Measurements from ENCODE around the gene PPL. TPM values are rescaled to one million over a fixed set of nuclear protein-coding genes. Genes with fewer than 3 reads are reported as not detected.

The PPL gene
- total RNA-seq, 2 experiments from 2014 or later, result not detected

GRCh38 chr16:4893103-4893862 lies 43.7 kb downstream of the PPL start:
- Mint-ChIP-seq H3K4me3 (no peak overlapping the region), H3K9me3 (no peaks in the 10 kb centered on the region), H3K27ac (no peak overlapping the region), H3K27me3 (no peaks in the 10 kb centered on the region), H3K4me1 (no peaks in the 10 kb centered on the region), H3K36me3 (ENCODE audit: low read depth) (no peaks in the 10 kb centered on the region)
- DNase-seq, result no peak
- ChIA-PET POLR2A (no interaction called here), CTCF (interaction anchor here (1.1 kb wide), 1 partner anchor 9 kb away, joined by 3 read pairs; no protein-coding TSS in a partner anchor)

DNA sequence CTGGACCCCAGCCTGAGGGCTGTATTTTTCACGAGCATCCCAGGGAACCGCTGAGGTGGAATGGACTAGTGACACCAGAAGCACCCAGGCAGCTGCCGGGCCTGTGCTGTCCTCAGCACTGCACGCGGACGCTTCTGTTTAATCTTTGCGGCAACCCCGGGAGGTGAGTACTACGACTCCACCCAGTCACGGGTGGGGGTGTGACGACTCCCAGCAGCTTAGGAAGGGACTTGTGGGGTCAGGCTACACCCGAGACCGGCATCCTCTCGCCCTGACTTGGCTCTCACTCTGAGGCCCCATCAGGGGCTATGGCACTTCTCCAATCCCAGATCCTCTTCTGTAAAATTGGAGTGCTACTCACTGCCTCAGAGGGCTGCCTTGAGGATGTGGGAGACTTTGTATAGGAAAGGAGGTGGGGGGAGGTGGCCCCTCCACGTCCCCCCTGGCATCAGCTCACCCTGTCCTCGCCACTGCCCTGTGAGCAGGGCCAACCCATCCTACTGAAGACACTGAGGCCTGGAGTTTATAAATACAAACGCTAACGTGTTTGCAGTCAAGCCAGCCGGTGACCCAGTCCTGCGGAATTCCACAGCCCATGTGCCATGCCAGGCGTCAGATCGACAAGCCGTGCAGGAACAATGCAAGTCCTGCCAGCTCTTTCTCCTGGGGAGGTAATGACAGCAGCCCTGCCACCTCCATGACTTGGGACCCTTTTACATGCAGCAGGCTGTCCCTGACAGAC lies 44.4 kb downstream of the PPL start:
- no peak overlapping the region for H3K27ac Mint-ChIP-seq

DNA sequence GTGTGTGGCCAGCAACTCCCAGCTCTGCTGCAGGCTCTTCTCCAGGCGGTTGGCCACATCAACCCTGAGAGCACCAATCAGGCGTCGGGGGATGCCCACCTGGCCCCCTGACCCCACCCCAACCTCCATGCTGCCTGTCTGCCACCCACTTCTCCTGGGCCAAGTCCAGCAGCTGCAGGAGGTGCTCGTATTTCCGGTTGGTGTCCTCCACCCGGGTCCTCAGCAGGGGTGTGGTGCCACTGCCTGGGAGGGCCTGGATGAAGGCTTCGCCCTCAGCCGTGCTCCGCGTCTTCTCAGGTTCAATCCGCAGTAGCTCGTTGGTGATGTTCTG lies 45.1 kb downstream of the PPL start:
- DNase-seq, result no peak
- H3K9me3 Mint-ChIP-seq, result no peaks in the 10 kb centered on the region
- H3K4me1 Mint-ChIP-seq, result no peaks in the 10 kb centered on the region
- CTCF ChIA-PET, result interaction anchor here (0.6 to 1.3 kb wide), 2 partner anchors 110 to 127 kb away, joined by 3 read pairs; no protein-coding TSS in a partner anchor
- no peak overlapping the region for H3K4me3 Mint-ChIP-seq
- H3K36me3 Mint-ChIP-seq (ENCODE audit: low read depth), result no peaks in the 10 kb centered on the region
- H3K27ac Mint-ChIP-seq, result no peak overlapping the region
- POLR2A ChIA-PET, result no interaction called here
- H3K27me3 Mint-ChIP-seq, result no peaks in the 10 kb centered on the region

More for the DNA sequence above, 44.4 kb downstream of the PPL start:
- ChIA-PET CTCF (interaction anchor here (1.3 kb wide), 1 partner anchor 109 kb away, joined by 3 read pairs; no protein-coding TSS in a partner anchor), POLR2A (no interaction called here)
- H3K27me3 Mint-ChIP-seq, result no peaks in the 10 kb centered on the region
- no peaks in the 10 kb centered on the region for H3K36me3 Mint-ChIP-seq (ENCODE audit: low read depth)
- DNase-seq, result no peak
- H3K4me1 Mint-ChIP-seq, result no peaks in the 10 kb centered on the region
- no peak overlapping the region for H3K4me3 Mint-ChIP-seq
- no peaks in the 10 kb centered on the region for H3K9me3 Mint-ChIP-seq

- Mint-ChIP-seq H3K4me3 (no peak overlapping the region), H3K36me3 (ENCODE audit: low read depth) (no peaks in the 10 kb centered on the region), H3K4me1 (no peaks in the 10 kb centered on the region), H3K27ac (peak overlapping the region; percentile 41), H3K9me3 (no peaks in the 10 kb centered on the region), H3K27me3 (no peaks in the 10 kb centered on the region)
- ChIA-PET POLR2A (no interaction called here), CTCF (interaction anchor here (0.5 to 1.3 kb wide), 5 partner anchors 21 to 433 kb away, joined by 3 to 4 read pairs (median 3); no protein-coding TSS in a partner anchor)
- no peak for DNase-seq
Measured at GRCh38 chr16:4891097-4891885, 45.7 kb downstream of the PPL start.

GRCh38 chr16:4890686-4891085 lies 46.3 kb downstream of the PPL start:
- Mint-ChIP-seq H3K9me3 (no peaks in the 10 kb centered on the region), H3K4me1 (no peaks in the 10 kb centered on the region), H3K36me3 (ENCODE audit: low read depth) (no peaks in the 10 kb centered on the region), H3K27me3 (no peaks in the 10 kb centered on the region), H3K27ac (peak overlapping the region; percentile 41), H3K4me3 (no peak overlapping the region)
- ChIA-PET POLR2A (no interaction called here), CTCF (interaction anchor here (0.7 kb wide), 1 partner anchor 20 kb away, joined by 3 read pairs; no protein-coding TSS in a partner anchor)
- DNase-seq, result no peak

DNA sequence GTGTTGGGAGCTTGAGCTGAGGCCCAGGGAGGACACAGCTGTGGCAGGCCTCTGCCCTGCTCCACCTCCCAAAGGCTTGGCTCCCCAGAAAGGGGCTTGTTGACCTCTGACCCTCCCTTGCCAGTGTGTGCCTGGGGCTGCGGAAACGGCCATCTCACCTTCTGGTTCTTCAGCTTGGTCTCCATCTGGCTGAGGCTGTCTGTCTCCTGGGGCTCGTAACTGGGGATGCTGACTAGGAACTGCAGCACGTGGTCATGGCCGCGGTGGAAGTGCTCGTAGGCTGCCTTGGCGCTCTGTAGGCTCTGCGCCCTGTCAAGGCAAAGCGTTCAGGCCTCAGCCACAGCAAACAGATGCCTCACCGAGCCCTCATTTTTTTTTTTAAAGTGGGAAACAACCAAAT lies 46.9 kb downstream of the PPL start:
- no peak overlapping the region for H3K4me3 Mint-ChIP-seq
- ChIA-PET POLR2A (no interaction called here), CTCF (no interaction called here)
- H3K9me3 Mint-ChIP-seq, result no peaks in the 10 kb centered on the region
- H3K36me3 Mint-ChIP-seq (ENCODE audit: low read depth), result peaks cover 1% of the 10 kb centered on the region
- H3K4me1 Mint-ChIP-seq, result no peaks in the 10 kb centered on the region
- no peak for DNase-seq
- H3K27ac Mint-ChIP-seq, result no peak overlapping the region
- H3K27me3 Mint-ChIP-seq, result no peaks in the 10 kb centered on the region

DNA sequence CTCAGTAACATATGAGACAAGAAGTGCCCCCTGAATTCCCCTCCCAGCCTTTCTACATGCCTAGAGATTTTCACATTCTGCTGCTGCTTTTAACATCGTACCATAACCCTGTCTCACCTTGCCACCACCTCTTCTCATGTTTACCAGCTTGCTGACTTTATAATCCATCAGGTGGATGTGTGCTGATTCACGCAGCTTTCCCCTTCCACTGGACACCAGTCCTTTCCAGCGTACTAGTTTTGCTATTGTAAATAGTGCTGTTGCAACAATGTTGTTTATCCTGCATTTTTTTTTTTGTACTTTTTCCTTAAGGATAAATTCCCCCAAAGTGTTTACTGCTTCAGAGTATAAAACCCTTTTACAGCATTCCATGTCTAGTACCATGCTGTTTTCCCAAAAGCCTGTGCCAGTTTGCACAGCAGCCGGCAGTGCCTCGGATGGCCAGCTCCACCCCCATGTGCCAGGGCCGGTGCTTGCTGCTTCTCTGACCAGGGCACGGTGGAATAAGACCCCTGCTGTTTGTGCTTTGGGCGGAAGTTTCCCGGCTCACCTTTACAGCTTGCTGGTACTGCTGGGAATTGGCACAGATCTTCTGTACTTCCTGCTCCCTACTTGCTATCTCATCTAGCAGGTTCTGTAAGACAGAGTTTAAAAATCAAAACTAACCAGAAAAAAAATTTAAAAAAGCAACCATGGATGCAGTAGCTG lies 48.4 kb downstream of the PPL start:
- Mint-ChIP-seq H3K27ac (no peak overlapping the region), H3K4me1 (no peaks in the 10 kb centered on the region), H3K27me3 (no peaks in the 10 kb centered on the region), H3K9me3 (no peaks in the 10 kb centered on the region), H3K36me3 (ENCODE audit: low read depth) (peaks cover 13% of the 10 kb centered on the region), H3K4me3 (no peak overlapping the region)
- DNase-seq, result no peak
- ChIA-PET POLR2A (no interaction called here), CTCF (interaction anchor here (0.6 to 1.0 kb wide), 2 partner anchors 338 to 475 kb away, joined by 3 read pairs; no protein-coding TSS in a partner anchor)

- Mint-ChIP-seq H3K27ac (no peak overlapping the region), H3K36me3 (ENCODE audit: low read depth) (peaks cover 17% of the 10 kb centered on the region)
- DNase-seq, result no peak
Measured at GRCh38 chr16:4886151-4886550, 50.8 kb downstream of the PPL start.

DNA sequence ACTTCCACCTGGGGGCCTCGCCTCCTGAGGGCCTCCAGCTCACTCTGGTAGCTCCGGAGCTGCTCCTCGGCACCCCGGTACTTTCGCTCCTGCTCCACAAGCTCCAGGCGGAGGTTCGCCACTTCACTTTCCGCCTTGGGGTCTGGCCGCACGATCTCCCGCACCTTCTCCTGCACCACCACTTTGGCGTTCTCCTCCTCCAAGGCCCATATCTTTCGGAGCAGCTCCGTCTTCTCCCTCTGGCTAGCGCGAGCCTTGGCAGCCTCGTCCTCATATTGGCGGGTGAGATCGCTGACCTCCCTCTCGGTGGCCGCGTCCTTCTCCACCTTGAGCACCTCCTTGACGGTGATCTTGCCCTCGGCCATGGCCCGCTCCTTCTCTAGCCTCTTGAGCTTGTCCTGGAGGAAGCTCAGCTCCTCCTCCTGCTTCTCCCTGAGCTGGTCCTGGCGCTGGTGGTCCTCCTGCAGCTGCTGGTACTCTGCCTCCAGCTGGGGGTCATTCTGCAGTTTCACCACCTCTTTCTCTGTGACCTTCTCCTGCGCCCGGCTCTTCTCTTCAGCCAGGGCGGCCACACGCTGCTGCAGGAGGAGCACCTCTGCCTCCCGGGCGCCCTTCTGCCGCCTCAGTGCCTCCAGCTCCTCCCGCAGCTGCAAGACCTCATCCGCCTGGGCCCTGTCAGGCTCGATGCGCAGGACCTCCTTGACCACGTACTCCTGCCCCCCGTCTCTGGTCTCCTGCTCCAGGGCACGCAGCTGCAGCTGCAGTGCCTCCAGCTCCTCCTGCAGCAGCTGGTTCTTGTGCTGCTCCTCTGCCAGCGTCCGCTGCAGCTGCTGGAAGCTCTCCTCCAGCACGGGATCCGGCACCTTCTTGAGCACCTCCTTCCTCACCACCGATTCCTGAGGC lies 51.7 kb downstream of the PPL start:
- CTCF ChIA-PET, result interaction anchor here (1.0 to 1.3 kb wide), 2 partner anchors 8 to 20 kb away, joined by 3 read pairs; no protein-coding TSS in a partner anchor
- POLR2A ChIA-PET, result no interaction called here
- Mint-ChIP-seq H3K36me3 (ENCODE audit: low read depth) (peaks cover 24% of the 10 kb centered on the region), H3K4me1 (no peaks in the 10 kb centered on the region), H3K9me3 (no peaks in the 10 kb centered on the region), H3K27ac (peak overlapping the region; percentile 31), H3K4me3 (no peak overlapping the region), H3K27me3 (no peaks in the 10 kb centered on the region)
- no peak for DNase-seq

More at GRCh38 chr16:4886151-4886550, 50.8 kb downstream of the PPL start:
- Mint-ChIP-seq H3K4me3 (no peak overlapping the region), H3K27me3 (no peaks in the 10 kb centered on the region), H3K4me1 (no peaks in the 10 kb centered on the region), H3K9me3 (no peaks in the 10 kb centered on the region)
- POLR2A ChIA-PET, result no interaction called here
- CTCF ChIA-PET, result interaction anchor here (1.8 kb wide), 1 partner anchor 12 kb away, joined by 5 read pairs; no protein-coding TSS in a partner anchor

- no peaks in the 10 kb centered on the region for H3K27me3 Mint-ChIP-seq
- CTCF ChIA-PET, result interaction anchor here (1.0 to 1.3 kb wide), 2 partner anchors 9 to 19 kb away, joined by 3 read pairs; no protein-coding TSS in a partner anchor
- no peaks in the 10 kb centered on the region for H3K9me3 Mint-ChIP-seq
- no peak for DNase-seq
- no peak overlapping the region for H3K4me3 Mint-ChIP-seq
- POLR2A ChIA-PET, result no interaction called here
- no peaks in the 10 kb centered on the region for H3K4me1 Mint-ChIP-seq
- peaks cover 25% of the 10 kb centered on the region for H3K36me3 Mint-ChIP-seq (ENCODE audit: low read depth)
- no peak overlapping the region for H3K27ac Mint-ChIP-seq
Measured at GRCh38 chr16:4884209-4884608, 52.7 kb downstream of the PPL start.

GRCh38 chr16:4883501-4883900 lies 53.4 kb downstream of the PPL start:
- DNase-seq, result no peak
- no peak overlapping the region for H3K4me3 Mint-ChIP-seq
- H3K9me3 Mint-ChIP-seq, result no peaks in the 10 kb centered on the region
- H3K4me1 Mint-ChIP-seq, result no peaks in the 10 kb centered on the region
- H3K27me3 Mint-ChIP-seq, result no peaks in the 10 kb centered on the region
- ChIA-PET POLR2A (no interaction called here), CTCF (interaction anchor here (1.3 kb wide), 1 partner anchor 10 kb away, joined by 3 read pairs; no protein-coding TSS in a partner anchor)
- peaks cover 27% of the 10 kb centered on the region for H3K36me3 Mint-ChIP-seq (ENCODE audit: low read depth)
- H3K27ac Mint-ChIP-seq, result no peak overlapping the region
